ENCODE measurements around the gene ANXA3. TPM values are rescaled to one million over a fixed set of nuclear protein-coding genes. Genes with fewer than 3 reads are reported as not detected.

The ANXA3 gene
- total RNA-seq, 1 donor = 12.3 TPM

- no peak overlapping the region for H3K4me3 ChIP-seq (ENCODE audit: low read depth, low read length)
- no peak for DNase-seq (ENCODE audit: low read depth)
- no peak for TF ChIP-seq CTCF (IDR thresholded peaks at IDR 0.05; ENCODE audit: insufficient read depth, low read length)
Measured at GRCh38 chr4:78513411-78513975, 38.1 kb upstream of the ANXA3 start.

- peak; percentile 64 for TF ChIP-seq CTCF (IDR thresholded peaks at IDR 0.05; ENCODE audit: insufficient read depth, low read length)
- DNase-seq (ENCODE audit: low read depth) = peak; percentile 66
- no peak overlapping the region for H3K4me3 ChIP-seq (ENCODE audit: low read depth, low read length)
Measured at GRCh38 chr4:78517050-78517652, 34.4 kb upstream of the ANXA3 start.

GRCh38 chr4:78518561-78518960 lies 33.0 kb upstream of the ANXA3 start:
- no peak for TF ChIP-seq CTCF (IDR thresholded peaks at IDR 0.05; ENCODE audit: insufficient read depth, low read length)
- DNase-seq (ENCODE audit: low read depth) = peak; percentile 55
- H3K4me3 ChIP-seq (ENCODE audit: low read depth, low read length) = no peak overlapping the region

- DNase-seq (ENCODE audit: low read depth) = no peak
- TF ChIP-seq CTCF (IDR thresholded peaks at IDR 0.05; ENCODE audit: insufficient read depth, low read length) = no peak
- no peak overlapping the region for H3K4me3 ChIP-seq (ENCODE audit: low read depth, low read length)
Measured at GRCh38 chr4:78519962-78520361, 31.6 kb upstream of the ANXA3 start.

GRCh38 chr4:78520808-78521226 lies 30.8 kb upstream of the ANXA3 start:
- peak; percentile 22 for TF ChIP-seq CTCF (IDR thresholded peaks at IDR 0.05; ENCODE audit: insufficient read depth, low read length)
- DNase-seq (ENCODE audit: low read depth) = peak; percentile 90
- H3K4me3 ChIP-seq (ENCODE audit: low read depth, low read length) = no peak overlapping the region

- TF ChIP-seq CTCF (IDR thresholded peaks at IDR 0.05; ENCODE audit: insufficient read depth, low read length) = no peak
- no peak for DNase-seq (ENCODE audit: low read depth)
- H3K4me3 ChIP-seq (ENCODE audit: low read depth, low read length) = no peak overlapping the region
Measured at GRCh38 chr4:78524009-78524408, 27.6 kb upstream of the ANXA3 start.

- no peak for DNase-seq (ENCODE audit: low read depth)
- no peak for TF ChIP-seq CTCF (IDR thresholded peaks at IDR 0.05; ENCODE audit: insufficient read depth, low read length)
- H3K4me3 ChIP-seq (ENCODE audit: low read depth, low read length) = no peak overlapping the region
Measured at GRCh38 chr4:78525559-78525958, 26.0 kb upstream of the ANXA3 start.
